HEK293T (cell line): ENCODE data around the gene TCF12.

Experiments used
- CTCF ChIA-PET: fragments of 350-600 bp; formaldehyde crosslinking; extraction: SDS; loops from one replicate; lab custom pipeline; 2021; ENCODE audit warnings: antibody characterized with exemption, inconsistent platforms; lab: Yijun Ruan, JAX
- POLR2A ChIA-PET: fragments of 350-600 bp; formaldehyde crosslinking; extraction: SDS; loops from one replicate; lab custom pipeline; 2020; ENCODE audit warnings: antibody characterized with exemption, inconsistent platforms; lab: Yijun Ruan, JAX
- DNase-seq: peaks from one replicate; pipeline ENCODE4 v3.0.0; 2012; ENCODE audit warnings: mixed read lengths; ENCODE audit errors: extremely low spot score
- ARNT ChIP-seq: fragments of 450-650 bp; IDR thresholded peaks from 2 replicates; pipeline ENCODE4 v1.6.1; 2017; ENCODE audit warnings: mild to moderate bottlenecking
- BHLHE40 ChIP-seq: fragments of 450-650 bp; IDR thresholded peaks from 2 replicates; pipeline ENCODE4 v1.6.1; 2016; ENCODE audit warnings: mild to moderate bottlenecking, moderate library complexity, borderline replicate concordance
- CTBP1 ChIP-seq: fragments of 450-650 bp; IDR thresholded peaks from 2 replicates; pipeline ENCODE4 v1.6.1; 2016; ENCODE audit warnings: borderline replicate concordance
- ELF4 ChIP-seq: fragments of 450-650 bp; IDR thresholded peaks from 2 replicates; pipeline ENCODE4 v1.6.1; 2017; ENCODE audit warnings: antibody characterized with exemption
- FOXA1 ChIP-seq: fragments of 450-650 bp; IDR thresholded peaks from 2 replicates; pipeline ENCODE4 v1.6.1; 2016; ENCODE audit warnings: mild to moderate bottlenecking
- FOXK2 ChIP-seq: fragments of 450-650 bp; IDR thresholded peaks from 2 replicates; pipeline ENCODE4 v1.6.1; 2016; ENCODE audit warnings: mild to moderate bottlenecking
- FOXM1 ChIP-seq: fragments of 450-650 bp; IDR thresholded peaks from 2 replicates; pipeline ENCODE4 v1.6.1; 2017; ENCODE audit warnings: mild to moderate bottlenecking, borderline replicate concordance
- HDGF ChIP-seq: fragments of 450-650 bp; IDR thresholded peaks from 2 replicates; pipeline ENCODE4 v1.6.1; 2017; ENCODE audit warnings: antibody characterized with exemption, borderline replicate concordance
- L3MBTL2 ChIP-seq: fragments of 450-650 bp; conservative IDR thresholded peaks from 2 replicates; pipeline ENCODE4 v1.6.1; 2016; ENCODE audit warnings: mild to moderate bottlenecking
- LEF1 ChIP-seq: fragments of 450-650 bp; IDR thresholded peaks from 2 replicates; pipeline ENCODE4 v1.6.1; 2017; ENCODE audit warnings: mild to moderate bottlenecking, borderline replicate concordance
- NFRKB ChIP-seq: fragments of 450-650 bp; IDR thresholded peaks from 2 replicates; pipeline ENCODE4 v1.6.1; 2016; ENCODE audit warnings: mild to moderate bottlenecking, moderate library complexity
- PKNOX1 ChIP-seq: fragments of 450-650 bp; IDR thresholded peaks from 2 replicates; pipeline ENCODE4 v1.6.1; 2016
- SP1 ChIP-seq: fragments of 450-650 bp; IDR thresholded peaks from 2 replicates; pipeline ENCODE4 v1.6.1; 2017
- SUZ12 ChIP-seq: fragments of 450-650 bp; IDR thresholded peaks from 2 replicates; pipeline ENCODE4 v1.6.1; 2016; ENCODE audit warnings: mild to moderate bottlenecking
- TARDBP ChIP-seq: fragments of 450-650 bp; IDR thresholded peaks from 2 replicates; pipeline ENCODE4 v1.6.1; 2016
- ZNF384 ChIP-seq: fragments of 450-650 bp; IDR thresholded peaks from 2 replicates; pipeline ENCODE4 v1.6.1; 2016

TCF12 gene

GRCh38 chr15:57236561-57237300 is 318.3 kb downstream of the TCF12 start:
- no peak for TF ChIP-seq LEF1
- TF ChIP-seq FOXM1: no peak
- no peak for TF ChIP-seq HDGF
- TF ChIP-seq L3MBTL2: no peak
- no peak for TF ChIP-seq NFRKB
- TF ChIP-seq PKNOX1: no peak
- no peak for TF ChIP-seq CTBP1
- no peak for TF ChIP-seq ELF4
- TF ChIP-seq BHLHE40: no peak
- TF ChIP-seq SP1: no peak
- no peak for TF ChIP-seq ARNT
- TF ChIP-seq TARDBP: no peak
- no peak for TF ChIP-seq SUZ12
- no peak for TF ChIP-seq FOXA1
- no peak for TF ChIP-seq ZNF384
- no peak for TF ChIP-seq FOXK2
- POLR2A ChIA-PET: no interaction called here
- CTCF ChIA-PET: no interaction called here
- no peak for DNase-seq

GRCh38 chr15:57237301-57237642 is 318.8 kb downstream of the TCF12 start:
- ChIA-PET CTCF (no interaction called here), POLR2A (no interaction called here)
- no peak for DNase-seq
- TF ChIP-seq CTBP1: no peak
- TF ChIP-seq PKNOX1: 0 out of 2 replicates have a peak, but pooled peaks have one; percentile 7

DNA sequence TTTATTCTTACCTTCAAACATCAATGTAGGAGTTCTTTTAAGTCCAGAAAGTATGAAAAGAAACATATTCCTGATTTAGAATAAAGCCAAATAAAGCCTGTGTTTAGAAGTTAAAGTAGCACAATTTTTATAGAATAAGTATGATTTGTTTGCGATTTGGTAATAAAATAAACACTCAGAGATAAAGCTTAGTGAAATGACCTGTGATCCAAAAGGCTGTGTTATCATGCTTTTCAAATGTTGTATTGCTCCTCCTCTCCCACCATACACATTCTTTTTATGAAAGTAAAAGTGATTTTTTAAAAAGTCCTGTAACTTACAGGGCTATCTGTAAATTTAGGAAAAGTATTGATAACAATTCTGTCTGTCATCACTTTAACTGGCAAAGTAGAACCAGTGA is 319.2 kb downstream of the TCF12 start:
- POLR2A ChIA-PET: no interaction called here
- no peak for DNase-seq
- TF ChIP-seq L3MBTL2: no peak
- TF ChIP-seq NFRKB: no peak
- TF ChIP-seq PKNOX1: peak; percentile 38; the same call in 1 of the 2 replicates
- CTCF ChIA-PET: no interaction called here

GRCh38 chr15:57245130-57245529 is 326.7 kb downstream of the TCF12 start:
- TF ChIP-seq L3MBTL2: no peak
- TF ChIP-seq SP1: no peak
- TF ChIP-seq FOXK2: no peak
- no peak for TF ChIP-seq FOXA1
- ChIA-PET CTCF (interaction anchor here (0.6 kb wide), 1 partner anchor 208 kb away, joined by 3 read pairs; no protein-coding TSS in a partner anchor), POLR2A (no interaction called here)
- DNase-seq: no peak

DNA sequence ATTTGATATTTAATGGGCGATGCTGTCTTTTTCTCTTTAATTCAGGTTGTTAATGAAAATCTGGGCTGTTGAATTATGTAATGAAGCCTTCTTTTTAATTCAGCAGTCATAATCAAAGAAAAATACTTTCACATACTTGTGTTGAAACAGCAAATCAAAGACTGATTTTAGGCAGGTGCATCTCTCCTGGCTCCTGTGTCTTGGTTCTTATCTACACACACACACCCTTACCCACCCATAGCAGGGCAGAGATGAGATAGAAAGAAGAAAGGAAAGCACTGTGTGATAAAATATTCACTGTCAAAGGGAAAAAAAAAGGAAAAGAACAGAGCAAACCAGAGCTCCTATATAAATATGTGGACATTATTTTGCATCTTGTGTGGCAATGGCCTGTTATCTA is 327.3 kb downstream of the TCF12 start:
- no peak for DNase-seq
- ChIA-PET CTCF (interaction anchor here (0.6 kb wide), 1 partner anchor 208 kb away, joined by 3 read pairs; no protein-coding TSS in a partner anchor), POLR2A (no interaction called here)
- TF ChIP-seq ARNT (no peak), FOXA1 (no peak), SP1 (no peak), CTBP1 (no peak)

DNA sequence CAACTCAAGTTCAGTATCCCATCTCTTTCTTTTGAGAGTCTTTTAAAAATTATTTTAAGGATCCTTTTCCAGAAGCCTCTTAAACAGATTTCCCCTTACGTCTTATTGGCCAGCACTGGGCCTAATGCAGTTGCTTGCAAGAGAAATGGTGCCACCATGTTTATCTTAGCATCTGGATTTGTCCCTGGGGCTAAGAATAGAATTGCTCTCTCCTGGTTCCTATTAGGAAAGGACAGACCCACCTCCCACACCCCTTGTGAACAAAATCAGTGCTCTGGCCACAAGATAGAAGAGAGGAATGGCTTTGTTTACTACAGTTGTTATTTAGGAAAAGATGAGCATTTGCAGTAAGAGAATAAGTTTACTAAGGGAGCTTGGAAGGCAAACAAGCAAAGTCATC is 329.6 kb downstream of the TCF12 start:
- CTCF ChIA-PET: no interaction called here
- POLR2A ChIA-PET: no interaction called here
- DNase-seq: no peak
- TF ChIP-seq ELF4: no peak
- no peak for TF ChIP-seq ZNF384
- TF ChIP-seq SUZ12: no peak
- TF ChIP-seq PKNOX1: no peak
- no peak for TF ChIP-seq ARNT
- no peak for TF ChIP-seq HDGF
- TF ChIP-seq NFRKB: no peak
- TF ChIP-seq SP1: no peak
- no peak for TF ChIP-seq CTBP1
- no peak for TF ChIP-seq FOXK2
- TF ChIP-seq BHLHE40: no peak
- TF ChIP-seq LEF1: no peak
- TF ChIP-seq L3MBTL2: no peak
- no peak for TF ChIP-seq FOXA1
- no peak for TF ChIP-seq TARDBP

GRCh38 chr15:57251308-57251707 is 332.9 kb downstream of the TCF12 start:
- DNase-seq: no peak
- POLR2A ChIA-PET: interaction anchor here (1.2 kb wide), 1 partner anchor 8 kb away, joined by 3 read pairs; no protein-coding TSS in a partner anchor
- CTCF ChIA-PET: no interaction called here
- TF ChIP-seq NFRKB: no peak
- TF ChIP-seq SUZ12: no peak
- no peak for TF ChIP-seq FOXA1
- TF ChIP-seq FOXM1: no peak
- no peak for TF ChIP-seq L3MBTL2
- TF ChIP-seq ZNF384: no peak
- TF ChIP-seq PKNOX1: no peak
- TF ChIP-seq ELF4: no peak
- no peak for TF ChIP-seq ARNT
- no peak for TF ChIP-seq TARDBP
- no peak for TF ChIP-seq SP1
- TF ChIP-seq BHLHE40: no peak
- TF ChIP-seq HDGF: no peak
- no peak for TF ChIP-seq LEF1
- no peak for TF ChIP-seq CTBP1
